Left ventricle myocardium inferior (tissue), 1 donor: ENCODE data around the gene NTMT1. TPM values are rescaled to one million over a fixed set of nuclear protein-coding genes. Genes with fewer than 3 reads are reported as not detected.

Source experiments
- DNase-seq: peaks from one replicate; pipeline ENCODE4 v3.0.0-alpha.2; 2020
- H3K27ac ChIP-seq: fragments of 200-600 bp; replicated peaks from 2 replicates; pipeline ENCODE4 v1.8.0; 2021
- H3K27me3 ChIP-seq: fragments of 200-600 bp; 2 replicates; pipeline ENCODE4 v1.8.0; 2021; ENCODE audit warnings: low read depth
- H3K36me3 ChIP-seq: fragments of 200-600 bp; 2 replicates; pipeline ENCODE4 v1.8.0; 2021
- H3K4me1 ChIP-seq: fragments of 200-600 bp; 2 replicates; pipeline ENCODE4 v1.8.0; 2021
- H3K4me3 ChIP-seq: fragments of 200-600 bp; 2 replicates; pipeline ENCODE4 v1.8.0; 2021; ENCODE audit warnings: mild to moderate bottlenecking, moderate library complexity
- H3K9me3 ChIP-seq: fragments of 200-600 bp; replicated peaks from 2 replicates; pipeline ENCODE4 v1.8.0; 2021
- CTCF ChIP-seq: fragments of 200-600 bp; IDR thresholded peaks from 2 replicates; pipeline ENCODE4 v1.8.0; 2021; ENCODE audit warnings: antibody characterized with exemption, mild to moderate bottlenecking, borderline replicate concordance
- intact Hi-C: fragments of 100-400 bp; cut with micrococcal nuclease; formaldehyde crosslinking; loops from one replicate; pipeline ENCODE4 v1.11.0; 2022
- total RNA-seq: library from RNA; stranded (reverse); fragmentation: NEBNext Ultra II Directional; extraction: Animal tissue kit (Norgen Biotek cat#: 25700); gene quantifications from one replicate; pipeline ENCODE4 v1.2.1, GENCODE V29; 2021
- donor health status: DM: no; HTN: yes; CAD: no; lungs with severe emphysema.

The NTMT1 gene
- total RNA-seq, 1 donor from 2014 or later: 63.4 TPM

DNA sequence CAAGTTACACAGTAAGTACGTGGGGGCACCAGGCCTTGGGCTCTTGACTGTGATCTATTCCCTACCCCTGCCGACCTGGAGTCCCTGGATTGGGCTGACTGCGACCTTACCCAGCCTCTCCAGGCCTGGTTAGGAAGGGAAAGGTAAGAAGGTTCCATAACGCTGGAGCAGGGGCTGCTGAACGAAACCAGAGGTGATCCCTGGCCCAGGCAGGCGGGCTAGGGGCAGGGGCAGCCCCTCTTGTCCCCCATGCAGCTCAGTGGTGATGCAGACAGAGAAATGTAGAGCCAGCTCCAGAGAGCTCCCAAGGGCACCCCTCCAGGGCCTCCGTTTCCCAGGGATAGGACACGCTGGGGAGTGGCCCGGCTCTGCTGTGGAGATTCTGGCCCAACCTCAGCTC lies 53.6 kb downstream of the NTMT1 start:
- no peak for DNase-seq
- H3K9me3 ChIP-seq: no peaks in the 10 kb centered on the region
- intact Hi-C loops: no loop called here
- H3K27ac ChIP-seq: no peak overlapping the region
- no peaks in the 10 kb centered on the region for H3K36me3 ChIP-seq
- no peak for TF ChIP-seq CTCF
- no peak overlapping the region for H3K4me3 ChIP-seq
- H3K4me1 ChIP-seq: no peaks in the 10 kb centered on the region
- H3K27me3 ChIP-seq: peaks cover 86% of the 10 kb centered on the region

GRCh38 chr9:129681924-129682323 lies 56.0 kb downstream of the NTMT1 start:
- Histone ChIP-seq H3K36me3 (no peaks in the 10 kb centered on the region), H3K27ac (no peak overlapping the region), H3K4me1 (no peaks in the 10 kb centered on the region), H3K27me3 (peaks cover 66% of the 10 kb centered on the region), H3K9me3 (no peaks in the 10 kb centered on the region), H3K4me3 (no peak overlapping the region)
- intact Hi-C loops: no loop called here
- no peak for DNase-seq
- no peak for TF ChIP-seq CTCF

DNA sequence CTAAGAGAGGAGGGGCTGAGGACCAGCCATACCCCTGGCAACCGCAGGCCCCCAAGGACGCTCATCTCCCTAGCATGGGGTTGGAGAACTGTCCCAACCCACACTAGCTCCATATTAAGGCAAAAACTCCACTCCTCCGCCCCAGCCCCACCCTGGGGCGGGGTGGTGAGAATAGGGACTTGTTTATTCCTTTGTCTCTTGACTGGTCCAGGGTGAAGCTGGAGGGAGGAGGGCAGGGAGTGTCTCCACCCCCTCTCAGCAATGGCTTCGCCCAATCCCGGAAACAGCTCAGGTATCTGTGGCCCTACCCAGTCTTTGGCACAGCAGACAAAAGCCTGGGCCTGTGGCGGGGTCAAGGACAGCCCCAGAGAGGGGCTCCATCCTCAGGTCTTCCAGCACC lies 56.4 kb downstream of the NTMT1 start:
- H3K4me1 ChIP-seq: no peaks in the 10 kb centered on the region
- no peaks in the 10 kb centered on the region for H3K36me3 ChIP-seq
- TF ChIP-seq CTCF: no peak
- no peak for DNase-seq
- no peaks in the 10 kb centered on the region for H3K9me3 ChIP-seq
- no peak overlapping the region for H3K27ac ChIP-seq
- intact Hi-C loops: no loop called here
- H3K27me3 ChIP-seq: peaks cover 62% of the 10 kb centered on the region
- H3K4me3 ChIP-seq: no peak overlapping the region

DNA sequence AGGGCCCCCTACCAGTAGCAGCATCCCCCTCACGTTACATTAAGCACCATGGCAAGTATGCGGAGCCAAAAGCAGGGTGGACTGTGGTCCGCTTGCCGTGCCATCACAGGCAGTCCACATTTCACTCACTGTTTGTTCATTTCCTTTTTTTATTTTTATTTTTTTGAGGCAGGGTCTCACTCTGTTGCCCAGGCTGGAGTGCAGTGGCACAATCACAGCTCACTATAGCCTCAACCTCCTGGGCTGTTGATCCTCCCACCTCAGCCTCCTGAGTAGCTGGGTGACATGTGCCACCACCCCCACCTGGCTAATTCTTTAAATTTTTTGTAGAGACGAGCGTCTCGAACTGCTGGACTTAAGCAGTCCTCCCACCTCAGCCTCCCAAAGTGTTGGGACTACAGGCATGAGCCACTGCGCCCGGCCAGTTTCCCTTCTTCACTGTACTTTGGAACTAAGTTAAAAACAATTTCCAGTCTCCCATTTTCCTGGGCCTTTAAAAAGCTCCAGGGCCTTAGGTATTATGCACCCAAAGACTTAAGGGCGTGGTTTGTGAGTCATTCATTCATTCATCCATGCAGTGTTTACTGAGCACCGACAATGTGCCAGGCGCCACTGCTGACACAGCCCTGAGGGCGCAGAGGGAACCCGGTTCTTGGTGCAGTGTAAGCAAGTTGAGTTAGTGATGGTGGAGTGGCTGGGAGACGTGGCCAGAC lies 59.4 kb downstream of the NTMT1 start:
- no peak for DNase-seq
- intact Hi-C loops: no loop called here

More for the DNA sequence above, 59.4 kb downstream of the NTMT1 start:
- H3K27me3 ChIP-seq: peaks cover 38% of the 10 kb centered on the region
- no peaks in the 10 kb centered on the region for H3K36me3 ChIP-seq
- H3K27ac ChIP-seq: no peak overlapping the region
- no peaks in the 10 kb centered on the region for H3K4me1 ChIP-seq
- H3K9me3 ChIP-seq: no peaks in the 10 kb centered on the region
- TF ChIP-seq CTCF: no peak
- H3K4me3 ChIP-seq: no peak overlapping the region

Other genes starting within 250 kb of the NTMT1 start
- not detected for gene C9orf50, start 5.1 kb upstream of the NTMT1 start, total RNA-seq
- 9.0 TPM for gene ASB6, start 16.0 kb downstream of the NTMT1 start, total RNA-seq
- gene PRRX2, start 39.5 kb downstream of the NTMT1 start, total RNA-seq: 0.85 TPM
- gene PTGES, start 126.9 kb downstream of the NTMT1 start, total RNA-seq: 1.9 TPM
- gene TOR1B, start 177.0 kb downstream of the NTMT1 start, total RNA-seq: 10.6 TPM
- gene TOR1A, start 198.0 kb downstream of the NTMT1 start, total RNA-seq: 12.9 TPM
- gene C9orf78, start 209.1 kb downstream of the NTMT1 start, total RNA-seq: 30.0 TPM
- 13.2 TPM for gene USP20, start 209.3 kb downstream of the NTMT1 start, total RNA-seq